RWPE1 (cell line): ENCODE results near the gene CCDC157.

Experiments
- CTCF ChIA-PET: fragments of 350-600 bp; sonication (Branson Sonifier 250); formaldehyde crosslinking; extraction: SDS; loops from one replicate; lab custom pipeline; 2021; lab: Yijun Ruan, JAX
- POLR2A ChIA-PET: fragments of 400-600 bp; formaldehyde crosslinking; extraction: SDS; loops from one replicate; lab custom pipeline; 2020; ENCODE audit warnings: antibody characterized with exemption; ENCODE audit not compliant: low non-redundant PET; lab: Yijun Ruan, JAX
- DNase-seq: peaks from one replicate; pipeline ENCODE4 v3.0.0; 2012; ENCODE audit warnings: low spot score
- H3K27ac ChIP-seq: fragments of 450-650 bp; 2 replicates; pipeline ENCODE4 v1.5.1; 2017
- TF ChIP-seq, protein P1 (sequence below): fragments of 450-650 bp; conservative IDR thresholded peaks from 2 replicates; pipeline ENCODE4 v1.5.1; 2017; ENCODE audit warnings: low read depth, mild to moderate bottlenecking

CCDC157 gene

GRCh38 chr22:30310881-30311771 is 45.7 kb upstream of the CCDC157 start:
- H3K27ac ChIP-seq = peak overlapping the region; percentile 92
- DNase-seq = no peak
- TF ChIP-seq, protein P1, sequence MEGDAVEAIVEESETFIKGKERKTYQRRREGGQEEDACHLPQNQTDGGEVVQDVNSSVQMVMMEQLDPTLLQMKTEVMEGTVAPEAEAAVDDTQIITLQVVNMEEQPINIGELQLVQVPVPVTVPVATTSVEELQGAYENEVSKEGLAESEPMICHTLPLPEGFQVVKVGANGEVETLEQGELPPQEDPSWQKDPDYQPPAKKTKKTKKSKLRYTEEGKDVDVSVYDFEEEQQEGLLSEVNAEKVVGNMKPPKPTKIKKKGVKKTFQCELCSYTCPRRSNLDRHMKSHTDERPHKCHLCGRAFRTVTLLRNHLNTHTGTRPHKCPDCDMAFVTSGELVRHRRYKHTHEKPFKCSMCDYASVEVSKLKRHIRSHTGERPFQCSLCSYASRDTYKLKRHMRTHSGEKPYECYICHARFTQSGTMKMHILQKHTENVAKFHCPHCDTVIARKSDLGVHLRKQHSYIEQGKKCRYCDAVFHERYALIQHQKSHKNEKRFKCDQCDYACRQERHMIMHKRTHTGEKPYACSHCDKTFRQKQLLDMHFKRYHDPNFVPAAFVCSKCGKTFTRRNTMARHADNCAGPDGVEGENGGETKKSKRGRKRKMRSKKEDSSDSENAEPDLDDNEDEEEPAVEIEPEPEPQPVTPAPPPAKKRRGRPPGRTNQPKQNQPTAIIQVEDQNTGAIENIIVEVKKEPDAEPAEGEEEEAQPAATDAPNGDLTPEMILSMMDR = no peak
- POLR2A ChIA-PET = no interaction called here
- CTCF ChIA-PET = interaction anchor here (1.6 kb wide), 1 partner anchor 23 kb away, joined by 5 read pairs; no protein-coding TSS in a partner anchor

GRCh38 chr22:30312053-30312452 is 44.8 kb upstream of the CCDC157 start:
- CTCF ChIA-PET = interaction anchor here (0.6 to 1.6 kb wide), 2 partner anchors 12 to 24 kb away, joined by 5 read pairs; no protein-coding TSS in a partner anchor
- peak; percentile 80 for DNase-seq
- TF ChIP-seq, protein P1 = no peak
- H3K27ac ChIP-seq = peak overlapping the region; percentile 92
- POLR2A ChIA-PET = no interaction called here

DNA sequence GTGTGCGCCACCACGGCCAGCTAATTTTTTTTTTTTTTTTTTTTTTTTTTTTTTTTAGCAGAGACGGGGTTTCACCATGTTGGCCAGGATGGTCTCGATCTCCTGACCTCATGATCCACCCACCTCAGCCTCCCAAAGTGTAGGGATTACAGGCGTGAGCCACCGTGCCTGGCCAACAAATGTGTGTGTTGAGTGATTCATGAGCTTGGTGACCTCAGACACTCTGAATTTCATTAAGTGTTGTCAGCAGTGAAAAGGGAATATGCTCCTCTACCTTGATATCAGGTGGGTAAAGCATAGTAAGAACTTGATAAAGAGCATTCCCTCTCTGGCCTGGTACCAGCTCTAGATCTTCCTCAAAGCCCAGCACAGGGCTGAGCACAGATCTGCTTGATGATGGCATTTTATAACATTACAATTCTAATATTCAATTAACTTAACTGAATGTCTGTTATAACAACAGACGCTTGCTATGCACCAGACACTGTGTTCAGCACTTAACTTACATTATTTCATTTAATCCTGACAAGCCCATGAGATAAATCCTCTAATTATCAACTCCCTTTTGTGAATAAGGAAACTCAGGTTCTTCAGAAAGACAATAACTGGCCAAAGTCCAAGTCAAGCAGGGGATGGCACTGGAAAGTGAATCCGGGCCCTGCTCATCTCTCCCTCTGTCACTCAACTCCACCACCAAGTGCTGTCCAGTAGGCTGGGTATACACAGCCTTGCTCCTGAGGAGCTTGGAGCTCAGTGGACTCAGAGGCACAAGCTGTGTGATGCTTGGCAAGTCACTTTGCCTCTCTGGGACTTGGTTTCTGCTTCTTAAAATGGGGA is 43.1 kb upstream of the CCDC157 start:
- H3K27ac ChIP-seq = peak overlapping the region; percentile 92
- no peak for DNase-seq
- POLR2A ChIA-PET = no interaction called here
- TF ChIP-seq, protein P1 = no peak
- CTCF ChIA-PET = no interaction called here

GRCh38 chr22:30314915-30315314 is 41.9 kb upstream of the CCDC157 start:
- CTCF ChIA-PET = interaction anchor here (1.2 kb wide), 1 partner anchor 13 kb away, joined by 3 read pairs; no protein-coding TSS in a partner anchor
- POLR2A ChIA-PET = no interaction called here
- DNase-seq = no peak
- TF ChIP-seq, protein P1 = no peak
- H3K27ac ChIP-seq = peak overlapping the region; percentile 30

GRCh38 chr22:30315962-30316576 is 40.7 kb upstream of the CCDC157 start:
- POLR2A ChIA-PET = no interaction called here

More at GRCh38 chr22:30315962-30316576, 40.7 kb upstream of the CCDC157 start:
- H3K27ac ChIP-seq = no peak overlapping the region
- CTCF ChIA-PET = interaction anchor here (0.9 to 1.2 kb wide), 2 partner anchors 12 to 29 kb away, joined by 3 to 7 read pairs; no protein-coding TSS in a partner anchor
- no peak for DNase-seq
- TF ChIP-seq, protein P1 = no peak
